Stimulated activated CD4-positive, alpha-beta T cell treated with anti-CD3 and anti-CD28 coated beads, TNF-alpha, amount 100 ng/mL, for 48 hours (primary cell): Measurements from ENCODE around the gene POLR2E.
A peak's percentile ranks its signal among the peaks of the same experiment; 100 is the strongest.

ENCODE experiments used
- DNase-seq, 3 donors: peaks; one replicate each; pipeline ENCODE4 v3.0.0-alpha.2; 2020; ENCODE audit warnings: low read depth in 3 of 3

Gene POLR2E

GRCh38 chr19:1081301-1082164 lies 13.6 kb downstream of the POLR2E start:
- no peak for DNase-seq

GRCh38 chr19:1080360-1081161 lies 14.6 kb downstream of the POLR2E start:
- no peak for DNase-seq

GRCh38 chr19:1079566-1080111 lies 15.5 kb downstream of the POLR2E start:
- DNase-seq: peak in 2 of 3 donors; percentile 77 to 80

GRCh38 chr19:1076951-1077350 lies 18.2 kb downstream of the POLR2E start:
- peak; percentile 78 to 91 (median 83) for DNase-seq

- no peak for DNase-seq
These were observed 19.2 kb downstream of the POLR2E start for GRCh38 chr19:1076046-1076386.

GRCh38 chr19:1074544-1075283 lies 20.5 kb downstream of the POLR2E start:
- DNase-seq: peak in 2 of 3 donors; percentile 62 to 83

- no peak for DNase-seq
These were observed 21.1 kb downstream of the POLR2E start for GRCh38 chr19:1073956-1074517.

GRCh38 chr19:1073063-1073955 lies 21.9 kb downstream of the POLR2E start:
- no peak for DNase-seq

GRCh38 chr19:1072371-1073015 lies 22.7 kb downstream of the POLR2E start:
- no peak for DNase-seq

- no peak for DNase-seq
These were observed 24.0 kb downstream of the POLR2E start for GRCh38 chr19:1070931-1071791.

- DNase-seq: no peak
These were observed 24.6 kb downstream of the POLR2E start for GRCh38 chr19:1070576-1070930.

GRCh38 chr19:1069009-1069779 lies 26.0 kb downstream of the POLR2E start:
- peak in 1 of 3 donors; percentile 47 for DNase-seq

- DNase-seq: no peak
These were observed 26.9 kb downstream of the POLR2E start for GRCh38 chr19:1068009-1069001.

GRCh38 chr19:1067341-1067957 lies 27.7 kb downstream of the POLR2E start:
- DNase-seq: no peak

GRCh38 chr19:1066748-1067340 lies 28.3 kb downstream of the POLR2E start, which contains the start of gene ARHGAP45:
Gene ARHGAP45, plus strand, starts transcription at chr19:1067167. Its CDS starts 239 bp downstream, at chr19:1067406.
- peak in 2 of 3 donors; percentile 68 to 80 for DNase-seq

GRCh38 chr19:1066251-1066747 lies 28.9 kb downstream of the POLR2E start:
- DNase-seq: no peak
